Adrenal gland (tissue), 12 donors: ENCODE results near the gene GPR146. TPM values are rescaled to one million over a fixed set of nuclear protein-coding genes. Genes with fewer than 3 reads are reported as not detected.
A peak's percentile ranks its signal among the peaks of the same experiment; 100 is the strongest.

Experiments used
- DNase-seq, 7 donors: peaks; one replicate each; pipeline ENCODE4 v3.0.0-alpha.2; 2019 to 2020
- H3K27ac ChIP-seq, 5 donors: fragments of 200-600 bp; sonication (generic) in 4 of 5; 1 replicate in 3 of 5; 2 replicates in 2 of 5; pipeline versions ENCODE4 v1.5.1 to v1.8.0; 2016 to 2020; ENCODE audit warnings: mild to moderate bottlenecking in 1 of 5
- H3K27me3 ChIP-seq: fragments of 200-600 bp; 2 replicates; pipeline ENCODE4 v1.8.0; 2021
- H3K36me3 ChIP-seq, 2 donors: fragments of 200-600 bp; replicated peaks in 1 of 2; 1 replicate in 1 of 2; 2 replicates in 1 of 2; pipeline versions ENCODE4 v1.5.1 to v1.8.0; 2018 to 2022
- H3K4me1 ChIP-seq, 2 donors: fragments of 200-600 bp; replicated peaks in 1 of 2; 1 replicate in 1 of 2; 2 replicates in 1 of 2; pipeline versions ENCODE4 v1.5.1 to v1.8.0; 2018 to 2021
- H3K4me3 ChIP-seq, 4 donors: fragments of 200-600 bp; sonication (generic) in 3 of 4; one replicate each; pipeline ENCODE4 v1.5.1; 2016 to 2018
- H3K9me3 ChIP-seq, 3 donors: fragments of 200-600 bp; sonication (generic) in 1 of 3; replicated peaks in 1 of 3; 1 replicate in 2 of 3; 2 replicates in 1 of 3; pipeline versions ENCODE4 v1.5.1 to v1.8.0; 2016 to 2021
- POLR2A ChIP-seq, 2 donors: fragments of 450-650 bp; IDR thresholded peaks; one replicate each; pipeline ENCODE4 v1.6.1; 2017; ENCODE audit warnings: antibody characterized with exemption in 2 of 2, mild to moderate bottlenecking in 2 of 2, moderate library complexity in 1 of 2
- WGBS, 4 donors: extraction: QIAGEN DNeasy Blood & Tissue Kit in 2 of 4; methylation state at CpG; one replicate each; pipeline versions ENCODE4 v1.1.5 to v1.1.7; 2013 to 2017; 5-methylcytosine and 5-hydroxymethylcytosine counted together
- intact Hi-C, 2 donors: fragments of 100-400 bp; cut with DNase I; formaldehyde crosslinking; loops; one replicate each; pipeline versions ENCODE4 v1.14.1 to v1.15.0; 2022 to 2023
- polyA plus RNA-seq, 3 donors: library from polyadenylated mRNA; stranded (reverse); fragments of 200-250 nt in 2 of 3; fragments of 350-450 nt in 1 of 3; fragmentation: Illumina TruSeq in 1 of 3; extraction: RNeasy Lipid Tissue Mini Kit (QIAGEN cat#74804) in 1 of 3; gene quantifications; one replicate each; pipeline ENCODE4 v1.2.3, GENCODE V29; 2013 to 2014
- total RNA-seq, 9 donors: library from RNA; depleted of rRNA in 4 of 9; stranded (reverse); fragments of >200 nt in 4 of 9; fragments of 120-200 nt in 1 of 9; fragmentation: NEBNext Ultra II Directional in 1 of 9; extraction: Animal tissue kit (Norgen Biotek cat#: 25700) in 1 of 9; gene quantifications; one replicate each; pipeline versions ENCODE4 v1.1.0 to v1.2.4, GENCODE V29; 2013 to 2023
- TF ChIP-seq, protein P1 (sequence below), 6 experiments: fragments of 450-650 bp in 4 of 6; fragments of 200-600 bp in 2 of 6; sonication (generic) in 1 of 6; IDR thresholded peaks; 1 replicate in 5 of 6; 2 replicates in 1 of 6; pipeline versions ENCODE4 v1.5.1 to v1.8.0; 2016 to 2021; ENCODE audit warnings: antibody characterized with exemption in 6 of 6, mild to moderate bottlenecking in 2 of 6, moderate library complexity in 1 of 6
- donor health status: healthy with polysubstance abuse.
- donor health status: Bipolar disorder and iron deficiency.
- donor health status: DM: yes; HTN: yes; CAD: no.
- donor health status: DM: no; HTN: no; CAD: no.
- donor health status: DM: no; HTN: no; CAD: no.
- donor health status: DM: yes; HTN: yes; CAD: no.

Gene GPR146
- total and polyA plus RNA-seq, 12 donors, result 0.90 to 17.3 (median 8.7) TPM

GRCh38 chr7:1080921-1081255, 36.5 kb downstream of the GPR146 start:
- Histone ChIP-seq H3K4me3 (no peak overlapping the region), H3K36me3 (no peaks in the 10 kb centered on the region), H3K9me3 (no peaks in the 10 kb centered on the region), H3K27me3 (no peaks in the 10 kb centered on the region), H3K4me1 (peaks cover 20 to 21% of the 10 kb centered on the region in 2 donors), H3K27ac (no peak overlapping the region)
- intact Hi-C loops, result loop anchor here in 1 of 2 donors (5.0 kb wide), 1 partner anchor 41 kb away; no protein-coding TSS in a partner anchor
- no peak for DNase-seq
- 87 to 100% (median 91%) methylated on average over 5 to 16 of the region's 16 CpGs for WGBS, 4 donors
- no peak for TF ChIP-seq POLR2A (IDR thresholded peaks at IDR 0.05)
- TF ChIP-seq, protein P1, sequence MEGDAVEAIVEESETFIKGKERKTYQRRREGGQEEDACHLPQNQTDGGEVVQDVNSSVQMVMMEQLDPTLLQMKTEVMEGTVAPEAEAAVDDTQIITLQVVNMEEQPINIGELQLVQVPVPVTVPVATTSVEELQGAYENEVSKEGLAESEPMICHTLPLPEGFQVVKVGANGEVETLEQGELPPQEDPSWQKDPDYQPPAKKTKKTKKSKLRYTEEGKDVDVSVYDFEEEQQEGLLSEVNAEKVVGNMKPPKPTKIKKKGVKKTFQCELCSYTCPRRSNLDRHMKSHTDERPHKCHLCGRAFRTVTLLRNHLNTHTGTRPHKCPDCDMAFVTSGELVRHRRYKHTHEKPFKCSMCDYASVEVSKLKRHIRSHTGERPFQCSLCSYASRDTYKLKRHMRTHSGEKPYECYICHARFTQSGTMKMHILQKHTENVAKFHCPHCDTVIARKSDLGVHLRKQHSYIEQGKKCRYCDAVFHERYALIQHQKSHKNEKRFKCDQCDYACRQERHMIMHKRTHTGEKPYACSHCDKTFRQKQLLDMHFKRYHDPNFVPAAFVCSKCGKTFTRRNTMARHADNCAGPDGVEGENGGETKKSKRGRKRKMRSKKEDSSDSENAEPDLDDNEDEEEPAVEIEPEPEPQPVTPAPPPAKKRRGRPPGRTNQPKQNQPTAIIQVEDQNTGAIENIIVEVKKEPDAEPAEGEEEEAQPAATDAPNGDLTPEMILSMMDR (IDR thresholded peaks at IDR 0.05), result no peak

GRCh38 chr7:1081336-1081735, 37.0 kb downstream of the GPR146 start:
- WGBS, 4 donors, result 85 to 94% (median 86%) methylated on average over 10 to 20 of the region's 20 CpGs
- Histone ChIP-seq H3K4me1 (peaks cover 20 to 24% of the 10 kb centered on the region in 2 donors), H3K9me3 (no peaks in the 10 kb centered on the region), H3K4me3 (no peak overlapping the region), H3K36me3 (no peaks in the 10 kb centered on the region), H3K27me3 (no peaks in the 10 kb centered on the region), H3K27ac (no peak overlapping the region)
- intact Hi-C loops, result loop anchor here in 1 of 2 donors (5.0 kb wide), 1 partner anchor 41 kb away; no protein-coding TSS in a partner anchor
- no peak for TF ChIP-seq POLR2A (IDR thresholded peaks at IDR 0.05)
- TF ChIP-seq, protein P1 (IDR thresholded peaks at IDR 0.05), result no peak
- no peak for DNase-seq

GRCh38 chr7:1081931-1082401, 37.6 kb downstream of the GPR146 start:
- no peak for DNase-seq
- TF ChIP-seq, protein P1 (IDR thresholded peaks at IDR 0.05), result no peak
- no peak for TF ChIP-seq POLR2A (IDR thresholded peaks at IDR 0.05)
- Histone ChIP-seq H3K9me3 (no peaks in the 10 kb centered on the region), H3K4me3 (no peak overlapping the region), H3K27ac (no peak overlapping the region), H3K4me1 (peaks cover 23 to 26% of the 10 kb centered on the region in 2 donors), H3K27me3 (no peaks in the 10 kb centered on the region), H3K36me3 (no peaks in the 10 kb centered on the region)
- WGBS, 4 donors, result 81 to 85% (median 83%) methylated on average over 25 to 31 of the region's 31 CpGs
- intact Hi-C loops, result loop anchor here in 1 of 2 donors (5.0 kb wide), 1 partner anchor 40 kb away; no protein-coding TSS in a partner anchor

DNA sequence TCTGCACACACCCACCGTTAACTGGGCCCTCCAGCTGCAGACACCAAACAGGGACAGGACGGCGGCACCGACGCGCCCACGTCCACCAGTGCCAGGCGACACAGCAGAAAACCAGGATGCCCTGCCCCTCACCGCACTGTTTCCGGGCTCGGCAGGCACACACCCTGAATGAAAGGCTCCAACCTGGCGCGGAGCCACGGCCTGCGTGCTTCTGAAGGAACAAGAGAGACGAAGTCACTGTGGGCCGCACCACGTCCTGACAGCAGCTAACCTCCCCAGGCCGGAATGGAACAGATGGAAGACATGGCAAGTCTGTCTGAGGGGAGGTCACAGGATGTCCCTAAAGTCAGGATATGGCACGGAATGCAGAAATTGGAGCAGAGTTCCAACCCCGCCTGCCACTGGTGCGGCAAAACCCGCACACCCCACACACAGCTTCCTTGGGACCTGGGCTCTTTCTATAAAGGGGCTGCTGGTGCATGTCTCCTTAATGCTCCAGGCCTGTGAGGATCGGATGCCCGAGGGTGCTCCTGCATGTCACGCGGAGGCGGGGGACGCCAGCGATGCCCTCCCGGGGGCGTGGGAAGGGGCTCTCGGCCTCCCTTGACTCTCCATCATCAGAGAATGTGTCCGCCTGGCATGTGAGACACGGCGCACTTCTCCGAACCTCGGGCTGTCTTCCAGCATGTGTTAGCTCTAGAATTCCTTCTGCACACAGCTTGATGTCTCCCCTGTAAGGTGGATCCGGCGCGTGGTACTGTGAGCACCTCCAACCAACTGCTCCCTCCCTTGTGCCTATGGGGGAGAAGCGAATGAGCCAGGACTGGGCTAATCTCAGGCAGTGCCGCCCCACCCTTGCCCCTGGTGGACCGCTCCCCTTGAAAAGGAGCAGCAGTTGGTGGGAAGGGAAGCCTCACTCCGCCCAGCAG, 39.6 kb downstream of the GPR146 start:
- no peaks in the 10 kb centered on the region for H3K9me3 ChIP-seq
- H3K27ac ChIP-seq, result no peak overlapping the region
- intact Hi-C loops, result loop anchor here in 1 of 2 donors (5.0 kb wide), 1 partner anchor 38 kb away; no protein-coding TSS in a partner anchor
- H3K27me3 ChIP-seq, result no peaks in the 10 kb centered on the region
- WGBS, 4 donors, result 86 to 94% (median 91%) methylated on average over 27 to 45 of the region's 45 CpGs
- H3K4me1 ChIP-seq, result peaks cover 28 to 32% of the 10 kb centered on the region in 2 donors
- H3K36me3 ChIP-seq, result no peaks in the 10 kb centered on the region
- no peak overlapping the region for H3K4me3 ChIP-seq
- DNase-seq, result peak in 1 of 7 donors; percentile 46
- TF ChIP-seq, protein P1 (IDR thresholded peaks at IDR 0.05), result no peak
- no peak for TF ChIP-seq POLR2A (IDR thresholded peaks at IDR 0.05)
